Left lung (tissue), 10 donors: Measurements from ENCODE around the gene SYNJ2. TPM values are rescaled to one million over a fixed set of nuclear protein-coding genes. Genes with fewer than 3 reads are reported as not detected.

ENCODE experiments used
- ATAC-seq: fragments of 200-7000 bp; cut with Tn5 transposase; one replicate; pipeline ENCODE4 v1.9.1; 2020; ENCODE audit warnings: moderate library complexity
- DNase-seq, 4 donors: peaks; one replicate each; pipeline ENCODE4 v3.0.0-alpha.2; 2013 to 2020
- H3K27ac ChIP-seq, 2 donors: fragments of 200-600 bp; sonication (generic) in 1 of 2; one replicate each; pipeline versions ENCODE4 v1.5.0 to v1.8.0; 2020 to 2021
- H3K27me3 ChIP-seq, 2 donors: fragments of 200-600 bp; sonication (generic) in 1 of 2; one replicate each; pipeline versions ENCODE4 v1.5.0 to v1.8.0; 2020 to 2021
- H3K36me3 ChIP-seq, 2 donors: fragments of 200-600 bp; sonication (generic) in 1 of 2; one replicate each; pipeline versions ENCODE4 v1.5.0 to v1.8.0; 2020 to 2021
- H3K4me1 ChIP-seq, 2 donors: fragments of 200-600 bp; one replicate each; pipeline ENCODE4 v1.8.0; 2021
- H3K4me3 ChIP-seq, 2 donors: fragments of 200-600 bp; sonication (generic) in 1 of 2; one replicate each; pipeline versions ENCODE4 v1.5.0 to v1.8.0; 2020 to 2021; ENCODE audit warnings: mild to moderate bottlenecking in 1 of 2
- H3K9me3 ChIP-seq, 2 donors: fragments of 200-600 bp; sonication (generic) in 1 of 2; one replicate each; pipeline versions ENCODE4 v1.5.0 to v1.8.0; 2020 to 2021
- intact Hi-C, 2 donors: fragments of 100-400 bp; cut with DNase I; formaldehyde crosslinking; loops; one replicate each; pipeline versions ENCODE4 v1.11.2 to v1.14.2; 2022
- polyA plus RNA-seq, 6 donors: library from polyadenylated mRNA; unstranded; fragments of 120-200 nt; gene quantifications; one replicate each; pipeline ENCODE4 v1.2.1, GENCODE V29; 2013; ENCODE audit not compliant: insufficient read length in 6 of 6
- total RNA-seq, 2 donors: library from RNA; stranded (reverse); fragmentation: NEBNext Ultra II Directional; extraction: Animal tissue kit (Norgen Biotek cat#: 25700); gene quantifications; one replicate each; pipeline ENCODE4 v1.2.1, GENCODE V29; 2021
- TF ChIP-seq, protein P1 (sequence below), 2 donors: fragments of 200-600 bp; sonication (generic) in 1 of 2; IDR thresholded peaks; one replicate each; pipeline versions ENCODE4 v1.5.0 to v1.8.0; 2021; ENCODE audit warnings: antibody characterized with exemption in 2 of 2
- donor health status: DM: no; HTN: yes; CAD: no.
- donor health status: DM: no; HTN: no; CAD: no.

SYNJ2 gene
- total and polyA plus RNA-seq, 8 donors: 6.2 to 12.2 (median 7.5) TPM

DNA sequence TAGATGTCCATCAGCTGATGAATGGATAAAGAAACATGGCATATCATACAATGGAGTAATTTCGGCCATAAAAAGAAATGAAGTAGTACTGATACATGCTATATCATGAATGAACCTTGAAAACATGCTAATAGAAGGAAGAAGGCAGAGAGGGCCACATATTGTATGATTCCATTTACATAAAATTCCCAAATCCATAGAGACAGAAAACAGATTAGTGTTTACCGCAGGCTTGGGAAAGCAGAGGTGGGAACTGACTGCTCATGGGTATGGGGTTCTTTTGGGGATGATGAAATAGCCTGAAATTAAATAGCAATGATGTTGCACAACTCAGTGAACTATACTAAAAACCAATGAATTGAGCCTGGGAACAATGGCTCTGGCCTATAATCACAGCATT is 128.1 kb downstream of the SYNJ2 start:
- Histone ChIP-seq H3K27ac (no peak overlapping the region), H3K4me1 (no peaks in the 10 kb centered on the region), H3K9me3 (no peaks in the 10 kb centered on the region), H3K4me3 (no peak overlapping the region), H3K27me3 (no peaks in the 10 kb centered on the region), H3K36me3 (peaks cover 0 to 42% of the 10 kb centered on the region in 2 donors)
- intact Hi-C loops: no loop called here
- TF ChIP-seq, protein P1, sequence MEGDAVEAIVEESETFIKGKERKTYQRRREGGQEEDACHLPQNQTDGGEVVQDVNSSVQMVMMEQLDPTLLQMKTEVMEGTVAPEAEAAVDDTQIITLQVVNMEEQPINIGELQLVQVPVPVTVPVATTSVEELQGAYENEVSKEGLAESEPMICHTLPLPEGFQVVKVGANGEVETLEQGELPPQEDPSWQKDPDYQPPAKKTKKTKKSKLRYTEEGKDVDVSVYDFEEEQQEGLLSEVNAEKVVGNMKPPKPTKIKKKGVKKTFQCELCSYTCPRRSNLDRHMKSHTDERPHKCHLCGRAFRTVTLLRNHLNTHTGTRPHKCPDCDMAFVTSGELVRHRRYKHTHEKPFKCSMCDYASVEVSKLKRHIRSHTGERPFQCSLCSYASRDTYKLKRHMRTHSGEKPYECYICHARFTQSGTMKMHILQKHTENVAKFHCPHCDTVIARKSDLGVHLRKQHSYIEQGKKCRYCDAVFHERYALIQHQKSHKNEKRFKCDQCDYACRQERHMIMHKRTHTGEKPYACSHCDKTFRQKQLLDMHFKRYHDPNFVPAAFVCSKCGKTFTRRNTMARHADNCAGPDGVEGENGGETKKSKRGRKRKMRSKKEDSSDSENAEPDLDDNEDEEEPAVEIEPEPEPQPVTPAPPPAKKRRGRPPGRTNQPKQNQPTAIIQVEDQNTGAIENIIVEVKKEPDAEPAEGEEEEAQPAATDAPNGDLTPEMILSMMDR (IDR thresholded peaks at IDR 0.05): no peak
- ATAC-seq (no peak), DNase-seq (no peak)

DNA sequence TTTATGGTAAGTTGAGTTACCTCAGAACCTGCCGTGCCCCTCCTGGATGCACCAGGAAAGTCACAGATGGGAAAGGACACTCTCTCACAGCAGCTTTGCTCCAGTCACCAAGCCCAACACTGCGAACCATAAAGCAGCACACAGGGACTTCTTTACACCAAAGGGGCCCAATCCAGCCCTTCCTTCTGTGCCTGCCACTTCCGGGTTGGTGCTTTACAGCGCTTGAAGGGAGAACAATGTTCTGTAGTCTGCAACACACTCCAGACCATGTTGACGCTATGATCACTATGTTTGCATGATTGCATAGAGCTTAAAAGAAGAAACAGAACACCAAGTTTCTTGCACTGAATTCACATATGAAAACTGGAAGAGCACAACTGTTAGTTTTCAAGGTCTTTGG is 129.3 kb downstream of the SYNJ2 start:
- DNase-seq: no peak
- intact Hi-C loops: no loop called here
- no peaks in the 10 kb centered on the region for H3K4me1 ChIP-seq
- no peak overlapping the region for H3K27ac ChIP-seq
- H3K36me3 ChIP-seq: peaks cover 0 to 54% of the 10 kb centered on the region in 2 donors
- no peaks in the 10 kb centered on the region for H3K9me3 ChIP-seq
- H3K27me3 ChIP-seq: no peaks in the 10 kb centered on the region
- TF ChIP-seq, protein P1 (IDR thresholded peaks at IDR 0.05): no peak
- no peak overlapping the region for H3K4me3 ChIP-seq
- no peak for ATAC-seq

DNA sequence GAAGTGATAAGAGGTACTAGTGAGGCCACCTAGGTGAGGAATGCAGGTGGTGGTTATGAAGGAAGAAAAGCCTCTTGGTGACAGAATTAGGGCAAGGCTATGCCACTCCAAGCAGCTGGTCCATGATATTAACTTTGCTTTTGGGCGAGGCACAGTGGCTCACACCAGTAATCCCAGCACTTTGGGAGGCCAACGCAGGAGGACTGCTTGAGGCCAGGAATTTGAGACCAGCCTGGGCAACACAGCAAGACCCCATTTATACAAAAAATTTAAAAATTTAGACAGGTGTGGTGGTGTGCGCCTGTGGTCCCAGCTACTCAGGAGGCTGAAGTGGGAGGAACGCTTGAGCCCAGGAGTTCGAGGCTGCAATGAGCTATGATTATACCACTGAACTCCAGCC is 130.3 kb downstream of the SYNJ2 start:
- ATAC-seq (no peak), DNase-seq (no peak)
- Histone ChIP-seq H3K9me3 (no peaks in the 10 kb centered on the region), H3K36me3 (peaks cover 0 to 57% of the 10 kb centered on the region in 2 donors), H3K27ac (no peak overlapping the region), H3K4me1 (no peaks in the 10 kb centered on the region), H3K4me3 (no peak overlapping the region), H3K27me3 (no peaks in the 10 kb centered on the region)
- TF ChIP-seq, protein P1 (IDR thresholded peaks at IDR 0.05): no peak
- intact Hi-C loops: no loop called here

DNA sequence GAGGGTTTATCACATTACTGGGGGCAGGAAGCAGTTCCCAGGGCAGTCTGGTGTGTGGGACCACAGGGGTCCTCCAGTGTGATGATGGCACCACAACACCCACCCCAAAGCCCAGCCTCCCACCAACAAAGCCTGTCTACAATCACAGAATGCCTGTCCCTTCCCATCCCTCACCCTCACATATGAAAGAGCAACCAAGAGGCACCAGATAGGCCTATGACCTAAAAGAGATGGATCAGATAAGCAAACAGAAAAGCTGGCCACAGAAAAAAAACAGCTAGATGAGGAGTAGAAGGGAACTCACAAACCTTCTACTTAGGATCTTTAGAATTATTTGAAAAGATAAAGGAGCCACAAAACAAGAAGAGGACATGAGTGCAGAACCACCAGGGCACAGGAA is 132.1 kb downstream of the SYNJ2 start:
- Histone ChIP-seq H3K36me3 (peaks cover 0 to 62% of the 10 kb centered on the region in 2 donors), H3K27ac (no peak overlapping the region), H3K4me3 (no peak overlapping the region), H3K9me3 (no peaks in the 10 kb centered on the region), H3K4me1 (no peaks in the 10 kb centered on the region), H3K27me3 (no peaks in the 10 kb centered on the region)
- intact Hi-C loops: no loop called here
- TF ChIP-seq, protein P1 (IDR thresholded peaks at IDR 0.05): no peak
- ATAC-seq (no peak), DNase-seq (no peak)

DNA sequence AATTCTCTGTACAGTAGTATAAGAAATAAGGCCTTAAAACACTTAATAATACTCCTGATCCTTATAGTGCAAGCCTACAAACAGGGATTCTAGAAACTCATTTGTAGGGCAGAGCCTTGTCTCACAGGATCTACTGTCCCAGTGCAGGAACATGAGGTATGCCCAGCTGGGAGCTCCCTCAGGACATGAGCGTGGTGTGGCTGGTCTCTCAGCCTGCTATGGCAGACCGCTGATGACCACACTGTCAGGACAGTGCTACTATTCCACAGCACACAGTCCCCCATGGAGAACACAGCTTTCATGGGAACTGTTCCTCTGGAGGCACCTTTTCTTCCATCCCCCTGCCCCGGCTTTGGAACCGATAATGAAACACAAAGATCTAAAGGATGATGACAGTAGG is 133.4 kb downstream of the SYNJ2 start:
- no peaks in the 10 kb centered on the region for H3K4me1 ChIP-seq
- intact Hi-C loops: no loop called here
- DNase-seq (no peak), ATAC-seq (no peak)
- H3K36me3 ChIP-seq: peaks cover 0 to 55% of the 10 kb centered on the region in 2 donors
- no peaks in the 10 kb centered on the region for H3K9me3 ChIP-seq
- TF ChIP-seq, protein P1 (IDR thresholded peaks at IDR 0.05): no peak
- no peaks in the 10 kb centered on the region for H3K27me3 ChIP-seq
- no peak overlapping the region for H3K27ac ChIP-seq
- H3K4me3 ChIP-seq: no peak overlapping the region
